GM20000 (cell line): ENCODE results near the gene RREB1.
A peak's percentile ranks its signal among the peaks of the same experiment; 100 is the strongest.

ENCODE experiments used
- DNase-seq: peaks from one replicate; pipeline ENCODE4 v3.0.0; 2012; ENCODE audit warnings: low spot score
- CTCF ChIP-seq: IDR thresholded peaks from 2 replicates; pipeline ENCODE4 v1.5.1; 2012; ENCODE audit warnings: mild to moderate bottlenecking, control low read depth; ENCODE audit errors: extremely low read depth, missing control alignments

The RREB1 gene

GRCh38 chr6:7071405-7071804, 36.4 kb upstream of the RREB1 start:
- no peak for DNase-seq
- no peak for TF ChIP-seq CTCF

- DNase-seq: no peak
- TF ChIP-seq CTCF: no peak
Observed at GRCh38 chr6:7073082-7073820, 34.5 kb upstream of the RREB1 start.

GRCh38 chr6:7073821-7074525, 33.8 kb upstream of the RREB1 start:
- DNase-seq: peak; percentile 87
- TF ChIP-seq CTCF: no peak

GRCh38 chr6:7074870-7075269, 32.9 kb upstream of the RREB1 start:
- no peak for TF ChIP-seq CTCF
- no peak for DNase-seq

GRCh38 chr6:7075341-7076000, 32.3 kb upstream of the RREB1 start:
- DNase-seq: no peak
- TF ChIP-seq CTCF: no peak

- TF ChIP-seq CTCF: no peak
- DNase-seq: no peak
Observed at GRCh38 chr6:7077856-7078255, 29.9 kb upstream of the RREB1 start.

- DNase-seq: no peak
- no peak for TF ChIP-seq CTCF
Observed at GRCh38 chr6:7078856-7079255, 28.9 kb upstream of the RREB1 start.
